HG02938 (cell line): ENCODE results near the gene CERKL.

Source experiments
- ATAC-seq: cut with Tn5 transposase; IDR thresholded peaks from one replicate; pipeline ENCODE4 v1.9.1; 2021; ENCODE audit warnings: mild to moderate bottlenecking, moderate library complexity; ENCODE audit not compliant: unreplicated experiment

The CERKL gene

DNA sequence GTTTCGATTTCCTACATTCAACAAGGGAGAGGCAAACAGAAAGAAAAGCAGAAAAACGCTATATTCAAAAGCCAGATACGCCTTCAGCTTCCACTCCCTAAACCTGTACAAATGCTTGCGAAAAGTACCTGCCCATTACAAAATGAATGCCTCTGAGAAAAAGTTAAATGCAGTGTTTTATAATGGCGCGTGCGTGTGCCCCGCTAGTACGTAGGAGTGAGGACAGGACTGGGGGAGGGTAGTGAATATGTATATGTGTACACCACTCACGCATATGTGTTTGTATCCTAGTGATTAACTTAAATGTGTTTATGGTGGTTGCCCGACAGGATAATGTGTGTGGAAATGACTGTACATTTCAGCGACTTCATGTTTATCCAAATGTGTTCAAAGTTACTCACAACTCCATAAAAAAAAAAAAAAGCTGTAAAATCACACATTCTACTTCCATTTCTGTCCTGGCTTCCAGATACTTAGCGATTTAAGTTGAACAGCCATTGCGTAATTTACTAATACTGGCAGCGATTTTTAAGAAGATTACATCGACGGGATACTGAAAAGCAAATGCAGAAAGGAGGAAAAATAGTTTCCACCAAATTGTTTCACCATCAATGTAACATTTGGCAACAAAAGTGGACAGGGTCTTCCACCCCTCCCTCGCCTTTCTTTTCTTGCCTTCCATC, 22.1 kb upstream of the CERKL start:
- no peak for ATAC-seq

DNA sequence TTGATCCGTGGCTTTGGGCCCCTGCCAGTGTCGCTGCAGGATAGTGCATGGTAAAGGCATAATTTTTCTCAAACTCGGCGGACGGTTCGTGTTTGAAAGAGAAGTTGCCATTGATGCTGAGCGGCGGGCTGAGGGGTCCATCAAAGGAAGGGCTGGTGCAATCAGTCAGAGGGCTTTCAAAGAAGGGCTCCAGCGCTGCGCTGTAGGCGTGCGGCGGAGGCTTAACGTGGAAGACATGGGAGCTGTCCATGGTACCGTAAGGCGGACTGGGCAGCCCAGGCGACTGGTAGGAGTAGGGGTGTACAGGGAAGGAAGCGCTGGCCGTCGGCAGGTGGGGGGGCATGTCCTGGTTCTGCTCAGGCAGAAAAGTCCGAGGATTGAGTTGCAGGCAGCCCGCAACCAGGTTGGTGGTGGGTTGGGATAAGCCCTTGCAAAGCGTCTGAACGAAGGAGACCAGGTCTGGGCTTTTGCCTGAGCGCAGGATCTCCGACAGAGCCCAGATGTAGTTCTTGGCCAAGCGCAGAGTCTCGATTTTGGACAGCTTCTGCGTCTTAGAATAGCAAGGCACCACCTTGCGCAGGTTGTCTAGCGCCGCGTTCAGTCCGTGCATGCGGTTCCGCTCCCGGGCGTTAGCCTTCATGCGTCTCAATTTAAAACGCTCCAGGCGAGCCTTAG, 21.1 kb upstream of the CERKL start:
- peak; percentile 63 for ATAC-seq

DNA sequence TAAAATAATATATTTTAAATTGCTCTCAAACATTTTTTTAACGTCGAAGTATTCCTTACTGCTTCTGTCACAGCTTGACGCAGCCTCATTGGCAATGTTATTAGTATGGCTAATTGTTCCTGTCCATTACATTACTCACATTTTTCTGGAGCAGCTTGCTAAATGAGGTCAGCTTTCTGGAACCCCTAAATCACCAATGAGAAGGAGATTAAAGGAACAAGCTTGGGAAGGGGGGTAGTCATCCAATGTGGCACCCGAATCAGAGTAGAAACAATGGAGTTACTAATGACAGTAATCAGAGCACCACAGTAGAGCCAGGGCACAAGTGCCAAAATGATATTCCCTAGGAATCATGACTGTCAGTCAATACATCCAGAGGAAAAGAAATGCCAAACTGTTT, 18.3 kb upstream of the CERKL start:
- no peak for ATAC-seq

DNA sequence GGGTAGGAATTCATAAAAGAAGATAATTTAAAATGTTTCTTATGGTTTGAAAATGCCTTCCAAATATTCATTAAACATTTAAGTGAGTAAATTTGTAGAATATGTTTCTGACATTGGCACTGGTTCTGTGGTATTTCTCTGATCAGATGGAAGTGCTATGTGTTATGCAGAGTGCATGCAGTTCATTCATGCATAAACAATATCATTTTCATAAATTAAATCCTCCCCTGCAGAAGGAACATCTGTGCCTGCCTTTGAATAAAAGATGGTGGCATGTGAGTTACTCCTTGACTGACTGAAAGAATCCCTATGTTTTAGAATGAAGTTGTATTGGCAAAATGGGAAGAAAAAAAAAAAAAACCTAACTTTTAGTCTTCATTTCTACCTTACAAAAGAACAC, 17.6 kb upstream of the CERKL start:
- ATAC-seq = no peak

DNA sequence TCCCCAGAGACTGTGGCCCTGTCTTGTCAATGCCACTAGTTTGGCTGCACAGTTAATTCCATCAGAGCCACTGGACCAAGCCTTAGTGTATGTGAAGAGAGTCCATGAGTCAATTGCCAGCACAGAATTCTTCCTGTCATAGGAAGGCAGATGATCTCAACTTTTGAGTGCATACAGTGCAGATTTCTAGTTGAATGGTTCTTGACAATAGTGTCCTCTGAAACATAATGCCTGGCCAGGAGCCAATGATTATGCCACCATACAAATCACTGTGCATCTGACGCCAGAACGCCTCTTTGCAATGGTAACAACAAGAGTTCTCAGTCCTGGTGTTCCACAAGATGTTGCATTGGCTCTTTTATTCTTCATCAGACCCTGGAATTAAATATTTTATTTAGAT, 16.3 kb upstream of the CERKL start:
- no peak for ATAC-seq

DNA sequence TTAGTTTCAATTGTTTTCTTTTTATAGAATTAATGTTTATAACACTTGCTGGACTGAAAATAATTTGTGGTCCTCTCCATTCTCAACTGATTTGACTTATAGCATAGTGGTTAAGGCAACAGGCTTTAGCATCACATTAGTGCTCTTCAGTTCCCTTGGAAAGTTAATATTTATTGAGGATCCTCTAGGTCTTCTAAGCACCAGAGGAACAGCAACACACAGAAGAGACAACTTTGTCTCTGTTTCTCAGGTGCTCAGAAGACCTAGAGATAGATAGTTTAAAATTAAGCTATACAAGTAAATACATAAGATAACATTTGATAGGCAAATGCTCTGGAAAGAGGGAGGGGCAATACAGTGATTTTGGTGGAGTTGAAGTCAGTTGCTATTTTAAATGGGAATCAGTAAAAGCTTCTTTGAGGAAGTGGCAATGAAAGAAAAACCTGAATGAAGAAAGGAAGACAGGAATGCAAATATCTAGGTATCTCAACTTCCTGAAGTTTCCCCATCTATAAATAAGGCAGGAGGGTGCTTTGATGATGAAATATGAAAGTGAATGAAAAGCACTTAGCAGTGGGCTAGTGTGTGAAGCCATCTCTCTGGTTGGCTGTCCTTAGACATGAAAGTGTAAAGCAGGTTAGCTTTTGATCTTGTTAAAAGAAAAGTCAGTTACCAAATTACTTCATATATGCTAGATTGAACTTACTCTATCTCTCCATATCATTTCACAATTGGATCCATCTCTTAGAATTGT, 15.5 kb upstream of the CERKL start:
- ATAC-seq = peak; percentile 70

DNA sequence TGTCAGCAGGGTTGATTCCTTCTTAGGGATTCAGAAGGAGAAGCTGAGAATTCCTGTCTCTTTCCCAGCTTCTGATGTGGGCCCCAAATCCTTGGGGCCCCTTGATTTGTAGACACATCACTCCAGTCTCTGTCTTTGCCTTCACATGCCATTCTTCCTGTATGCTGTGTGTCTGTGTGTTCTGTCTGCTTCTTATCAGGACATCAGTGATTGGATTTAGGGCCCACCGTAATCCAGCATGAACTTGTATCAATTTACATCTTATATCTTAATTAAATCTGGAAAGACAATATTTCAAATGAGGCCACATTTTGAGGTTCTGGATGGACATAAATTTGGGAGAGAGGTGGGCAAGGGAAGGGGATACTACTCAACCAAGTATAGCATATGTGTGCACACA, 13.7 kb upstream of the CERKL start:
- ATAC-seq = no peak

DNA sequence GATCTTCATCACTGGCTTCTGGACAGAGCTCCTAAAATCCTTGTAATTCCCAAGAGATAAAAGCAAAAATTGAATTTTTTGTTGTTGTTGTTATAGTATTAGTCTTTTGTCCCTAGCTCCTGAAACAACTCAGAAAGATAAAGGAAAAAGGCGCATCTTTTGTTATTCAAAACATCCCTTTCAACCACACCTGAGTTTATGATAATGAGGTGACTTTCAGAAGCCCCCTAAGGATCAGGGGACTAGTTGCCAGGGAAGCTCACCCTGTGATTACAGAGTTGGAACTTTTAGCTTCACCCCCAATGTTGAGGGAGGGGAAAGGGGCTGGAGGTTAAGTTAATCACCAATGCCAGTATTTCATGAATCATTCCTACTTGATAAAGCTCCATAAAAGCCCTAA, 10.3 kb upstream of the CERKL start:
- no peak for ATAC-seq

DNA sequence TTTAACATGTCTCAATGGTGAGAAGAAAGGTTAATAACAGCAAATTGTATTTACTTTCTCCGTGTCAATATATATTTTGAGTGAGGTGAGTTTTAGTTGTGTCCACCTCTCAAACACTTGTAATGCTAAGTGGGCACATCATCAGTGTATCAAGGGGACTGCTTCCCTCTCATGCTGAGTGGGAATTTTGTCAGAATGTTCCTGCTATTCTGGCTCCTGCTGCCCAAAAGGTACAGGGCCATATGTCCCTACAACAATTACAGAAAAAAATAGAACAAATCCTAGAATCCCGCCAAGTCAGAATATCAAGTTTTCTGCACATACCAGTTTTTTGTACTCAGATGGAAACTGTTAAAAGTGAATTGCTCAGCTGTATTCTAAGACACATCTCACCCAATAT, 5.4 kb upstream of the CERKL start:
- ATAC-seq = no peak

DNA sequence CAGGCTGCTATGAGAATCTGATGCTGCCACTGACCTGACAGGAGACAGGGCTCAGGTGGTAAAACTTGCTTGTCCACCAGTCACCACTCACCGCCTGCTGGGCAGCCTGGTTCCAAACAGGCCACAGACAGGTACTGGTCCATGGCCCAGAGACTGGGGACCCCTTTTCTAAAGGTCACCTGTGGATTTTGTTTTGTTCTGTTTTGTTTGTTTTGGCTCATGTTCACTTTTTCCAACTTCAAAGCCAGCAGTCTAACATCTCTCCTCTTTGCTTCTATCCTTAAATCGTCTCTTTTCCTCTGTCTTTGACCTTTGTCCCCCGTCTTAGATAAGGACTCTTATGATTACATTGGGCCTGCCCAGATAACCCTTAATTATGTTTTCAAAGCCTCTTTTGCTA, 3.3 kb upstream of the CERKL start:
- no peak for ATAC-seq

DNA sequence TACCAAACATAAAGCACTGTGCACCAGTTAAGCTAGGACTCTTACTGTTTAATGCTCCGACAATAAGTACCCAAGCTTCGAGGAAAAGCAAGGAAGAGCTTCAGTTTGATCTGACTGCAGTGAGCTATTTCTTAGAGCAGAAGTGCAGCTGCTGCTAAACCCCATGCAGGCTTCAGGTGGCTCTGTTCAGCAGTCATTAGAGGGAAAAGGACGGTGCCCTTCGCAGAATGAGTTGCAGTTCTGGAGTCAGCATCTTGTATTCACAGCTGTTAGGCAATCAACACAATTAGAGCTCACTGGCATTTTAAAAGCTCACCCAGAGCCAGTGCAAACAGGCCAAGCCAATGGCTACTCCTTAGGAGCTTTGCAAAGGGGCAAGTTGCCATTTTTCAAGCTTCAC, 1.5 kb upstream of the CERKL start:
- no peak for ATAC-seq

DNA sequence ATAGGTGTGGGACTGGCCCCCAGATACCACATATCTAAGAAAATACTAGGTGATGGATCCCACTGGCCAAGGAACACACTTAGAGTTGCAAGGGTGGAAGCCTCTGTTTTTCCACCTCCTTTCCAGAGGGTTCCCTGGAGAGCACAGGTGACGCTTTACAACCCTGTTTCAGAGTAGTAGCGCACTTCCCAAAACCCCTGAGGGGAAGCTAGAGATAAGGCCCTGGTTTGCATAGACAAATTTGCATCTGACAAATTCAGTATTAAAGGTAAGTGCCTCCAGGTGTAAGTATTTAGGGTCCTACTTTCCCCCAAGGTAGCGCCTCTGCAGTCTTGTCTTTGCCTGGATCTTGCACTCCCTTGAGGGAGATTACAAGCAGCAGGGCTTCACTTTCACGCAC, 474 bp upstream of the CERKL start:
- ATAC-seq = no peak

DNA sequence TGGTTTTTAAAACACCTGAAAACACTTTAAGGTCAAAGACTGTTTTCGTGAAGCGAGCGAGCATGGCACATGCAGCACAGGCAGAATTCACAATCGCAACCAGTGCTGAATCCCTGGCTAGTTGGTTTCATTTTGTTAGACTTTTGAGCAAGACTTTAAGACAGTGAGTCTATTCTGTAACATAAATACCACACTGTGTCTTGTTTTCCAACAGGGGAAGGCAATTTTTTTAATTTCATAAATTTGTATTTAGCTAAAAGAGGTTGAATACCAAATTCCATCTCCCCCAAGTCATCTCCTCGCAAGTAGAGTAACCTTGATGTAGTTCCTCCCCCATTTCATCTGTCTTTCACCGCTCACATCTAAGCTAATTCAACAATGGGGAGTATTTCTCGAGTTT, 1.4 kb downstream of the CERKL start:
- no peak for ATAC-seq

DNA sequence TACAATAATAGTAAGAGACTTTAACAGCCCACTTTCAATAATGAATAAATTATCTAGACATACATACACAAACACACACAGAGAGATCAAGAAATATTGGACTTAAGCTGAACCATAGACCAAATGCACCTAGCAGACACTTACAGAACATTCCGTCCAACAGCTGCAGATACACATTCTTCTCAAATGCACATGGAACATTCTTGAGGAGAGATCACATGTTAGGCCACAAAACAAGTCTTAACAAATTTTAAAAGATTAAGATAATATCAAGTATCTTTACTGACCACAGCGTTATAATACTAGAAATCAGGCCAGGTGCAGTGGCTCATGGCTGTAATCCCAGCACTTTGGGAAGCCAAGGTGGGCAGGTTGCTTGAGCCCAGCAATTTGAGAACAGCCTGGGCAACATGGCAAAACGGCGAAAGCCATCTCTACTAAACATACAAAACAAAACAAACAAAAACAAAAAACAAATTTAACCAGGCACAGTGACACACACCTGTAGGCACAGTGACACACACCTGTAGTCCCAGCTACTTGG, 7.4 kb downstream of the CERKL start:
- ATAC-seq = no peak

DNA sequence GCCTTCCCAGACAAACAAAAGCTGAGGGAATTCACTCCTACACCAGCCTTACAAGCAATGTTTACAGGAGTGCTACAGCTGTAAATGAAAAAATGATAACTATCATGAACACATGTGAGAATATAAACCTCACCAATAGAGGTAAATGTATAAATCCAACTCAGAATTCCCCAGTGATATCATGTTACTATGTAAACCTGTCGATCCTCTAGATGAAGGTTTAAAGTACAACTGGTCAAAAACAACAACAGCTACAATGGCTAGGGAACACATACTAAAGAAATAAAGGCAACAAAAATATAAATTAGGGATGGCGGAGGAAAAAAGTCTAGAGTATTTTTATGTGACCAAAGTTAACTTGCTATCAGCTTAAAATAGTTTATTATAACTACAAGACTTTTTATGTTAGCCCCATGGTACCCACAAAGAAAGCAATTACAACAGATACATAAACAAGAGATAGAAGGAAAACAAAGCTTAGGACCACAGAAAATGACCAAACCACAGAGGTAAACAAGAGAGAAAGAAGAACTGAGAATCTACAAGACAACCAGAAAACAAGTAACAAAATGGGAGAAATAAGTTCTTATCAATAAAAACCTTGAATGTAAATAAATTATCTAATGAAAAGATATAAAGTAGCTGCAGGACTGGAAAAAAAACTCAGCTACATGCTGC, 8.3 kb downstream of the CERKL start:
- peak; percentile 53 for ATAC-seq

DNA sequence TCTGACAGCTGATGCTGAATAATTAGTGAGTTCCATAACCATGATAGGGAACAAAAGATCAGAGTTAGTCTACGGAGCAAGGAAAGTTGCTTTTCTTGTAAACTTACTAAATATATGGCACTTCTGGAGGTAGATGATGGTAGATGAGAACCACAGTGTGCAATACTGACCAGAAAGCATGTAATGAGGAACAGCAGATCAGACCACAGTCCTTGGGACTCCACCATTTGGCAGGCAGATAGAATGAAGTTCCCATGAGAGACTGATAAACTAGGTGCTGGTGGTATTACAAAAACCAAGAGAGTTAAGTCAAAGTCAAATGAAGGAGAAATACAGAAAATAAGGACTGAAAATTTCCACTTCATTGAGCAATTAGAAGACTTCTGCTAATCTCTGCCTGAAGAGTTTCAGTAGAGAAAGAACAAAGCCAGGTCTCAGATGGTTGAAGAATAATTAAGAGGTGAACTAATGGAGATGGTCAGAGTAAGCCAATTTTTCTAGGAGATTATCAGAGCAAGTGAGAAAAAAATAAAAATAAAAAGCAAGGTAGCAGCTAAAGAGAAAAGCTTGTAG, 10.4 kb downstream of the CERKL start:
- ATAC-seq = peak; percentile 45

DNA sequence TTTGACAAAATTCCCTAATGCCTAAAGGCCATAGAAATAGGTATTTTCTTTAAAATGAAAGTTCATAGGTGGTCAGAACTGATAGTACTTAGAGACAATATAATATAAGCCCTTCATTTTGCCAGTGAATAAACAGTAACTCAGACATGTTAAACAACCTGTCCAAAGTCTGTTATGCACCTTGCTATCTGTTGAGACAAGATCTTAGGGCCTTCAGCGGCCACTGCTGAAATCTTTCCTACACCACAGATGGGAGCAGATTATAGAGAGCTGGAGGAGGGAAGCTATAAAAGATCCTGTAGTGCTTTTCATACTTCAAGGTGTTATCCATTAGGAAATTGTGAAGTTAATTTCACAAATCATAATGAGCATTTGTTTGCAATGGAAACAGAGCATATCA, 13.8 kb downstream of the CERKL start:
- no peak for ATAC-seq

DNA sequence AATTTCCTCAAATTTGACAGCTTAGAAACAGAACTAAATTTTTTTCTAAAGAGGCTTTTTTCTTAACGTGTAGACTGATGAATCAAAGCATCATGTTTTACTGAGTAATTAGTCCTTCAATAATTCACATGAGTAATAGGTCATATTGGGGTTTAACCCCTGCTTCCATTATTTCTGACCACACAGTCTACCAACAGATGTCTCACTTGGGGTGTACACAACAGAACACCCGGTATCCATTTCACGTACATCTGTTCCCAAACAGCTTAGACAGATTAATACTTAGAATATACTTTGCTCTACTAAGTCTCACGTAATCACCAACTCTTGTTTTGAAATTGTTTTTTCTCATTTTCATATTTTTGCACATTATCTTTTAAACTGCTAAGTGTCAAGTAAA, 14.8 kb downstream of the CERKL start:
- ATAC-seq = no peak

DNA sequence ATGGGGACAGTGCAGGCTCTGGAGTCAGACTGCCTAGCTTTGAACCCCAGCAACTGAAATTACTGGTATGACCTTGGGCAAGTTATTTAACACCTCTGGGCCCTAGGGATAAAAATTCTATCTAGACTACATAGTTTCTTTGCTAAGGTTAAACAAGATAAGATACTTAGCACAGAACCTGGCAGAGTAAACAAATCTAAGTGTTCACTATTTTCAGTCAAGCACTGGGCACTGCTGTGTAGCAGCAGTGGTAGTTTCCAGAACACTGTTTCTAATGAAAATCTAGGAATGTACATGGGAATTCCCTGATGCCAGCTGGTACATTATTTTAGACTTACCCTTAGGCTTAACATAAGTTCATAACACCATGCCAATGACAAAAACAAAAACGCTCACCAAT, 17.2 kb downstream of the CERKL start:
- no peak for ATAC-seq

DNA sequence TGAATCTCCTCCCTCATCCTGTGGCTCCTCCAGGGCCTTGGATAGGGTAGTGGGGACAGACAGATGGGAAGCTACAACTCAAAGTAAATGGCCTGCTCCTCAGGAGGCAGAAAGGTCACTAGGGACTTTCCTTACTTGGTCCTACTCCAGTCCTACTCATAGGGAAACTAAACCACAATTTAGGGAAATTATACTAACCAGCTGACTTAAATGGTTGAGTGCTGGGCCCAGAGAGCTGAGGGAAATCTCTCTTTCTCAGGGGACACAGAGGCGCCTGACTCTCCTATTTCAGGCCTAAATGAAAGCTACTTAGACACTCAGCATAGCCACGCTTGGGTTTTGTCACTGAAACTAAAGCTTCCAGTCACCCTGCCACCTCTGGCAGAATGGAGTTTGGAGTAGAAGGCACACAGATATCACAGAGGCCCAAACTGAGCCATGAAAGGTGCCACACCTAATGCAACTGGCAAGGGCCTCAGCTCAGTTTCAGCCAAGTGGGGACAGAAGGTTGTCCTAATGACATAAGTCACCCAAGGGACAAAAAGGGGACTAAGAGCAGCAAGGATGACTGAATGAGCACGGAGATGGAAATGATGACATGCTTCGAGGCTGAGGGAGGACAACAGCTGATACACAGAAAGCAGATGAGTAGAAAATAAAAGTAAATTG, 24.0 kb downstream of the CERKL start:
- ATAC-seq = peak; percentile 74
